CD14-positive monocyte (primary cell): Measurements from ENCODE around the gene RNASE13. TPM values are rescaled to one million over a fixed set of nuclear protein-coding genes. Genes with fewer than 3 reads are reported as not detected.

ENCODE experiments used
- DNase-seq, 3 donors: peaks; one replicate each; pipeline ENCODE4 v3.0.0-alpha.2; 2011 to 2022
- H2AFZ ChIP-seq: 2 replicates; pipeline ENCODE4 v1.6.0; 2012; ENCODE audit warnings: mild to moderate bottlenecking, low read depth, low read length, inconsistent platforms; ENCODE audit not compliant: insufficient read depth, poor library complexity, severe bottlenecking
- H3K27ac ChIP-seq, 2 donors: 1 replicate in 1 of 2; 2 replicates in 1 of 2; pipeline ENCODE4 v1.5.1; 2012 to 2013; ENCODE audit warnings: low read length in 2 of 2, control low read depth in 1 of 2, inconsistent platforms in 1 of 2, low read depth in 1 of 2, mild to moderate bottlenecking in 1 of 2
- H3K27me3 ChIP-seq, 2 donors: one replicate each; pipeline versions ENCODE4 v1.6.0 to v1.6.1; 2011 to 2013; ENCODE audit warnings: low read length in 2 of 2; ENCODE audit not compliant: control insufficient read depth in 2 of 2, insufficient read depth in 2 of 2
- H3K36me3 ChIP-seq, 2 donors: replicated peaks in 1 of 2; 1 replicate in 1 of 2; 2 replicates in 1 of 2; pipeline versions ENCODE4 v1.5.1 to v1.6.1; 2012 to 2013; ENCODE audit warnings: low read length in 2 of 2, control low read depth in 1 of 2, inconsistent platforms in 1 of 2, mild to moderate bottlenecking in 1 of 2; ENCODE audit not compliant: insufficient read depth in 2 of 2, control insufficient read depth in 1 of 2
- H3K4me1 ChIP-seq, 2 donors: 1 replicate in 1 of 2; 2 replicates in 1 of 2; pipeline versions ENCODE4 v1.5.1 to v1.6.1; 2012 to 2013; ENCODE audit warnings: low read length in 2 of 2, control low read depth in 1 of 2, inconsistent platforms in 1 of 2, mild to moderate bottlenecking in 1 of 2, moderate library complexity in 1 of 2; ENCODE audit not compliant: insufficient read depth in 2 of 2, control insufficient read depth in 1 of 2
- H3K4me2 ChIP-seq: replicated peaks from 2 replicates; pipeline ENCODE3; 2012; ENCODE audit warnings: low read length, moderate library complexity, mild to moderate bottlenecking; ENCODE audit not compliant: poor library complexity, severe bottlenecking; ENCODE audit errors: extremely low read depth
- H3K4me3 ChIP-seq, 3 experiments: fragments of 200-600 bp in 1 of 3; sonication (generic) in 1 of 3; replicated peaks in 1 of 3; 1 replicate in 2 of 3; 2 replicates in 1 of 3; pipeline ENCODE4 v1.5.1; 2011 to 2013; ENCODE audit warnings: low read length in 3 of 3, mild to moderate bottlenecking in 3 of 3, control low read depth in 2 of 3, low read depth in 2 of 3, inconsistent platforms in 1 of 3, moderate library complexity in 1 of 3
- H3K79me2 ChIP-seq: 2 replicates; pipeline ENCODE4 v1.6.0; 2012; ENCODE audit warnings: mild to moderate bottlenecking, control low read depth, inconsistent platforms, low read length, moderate library complexity; ENCODE audit not compliant: insufficient read depth
- H3K9ac ChIP-seq: 2 replicates; pipeline ENCODE4 v1.6.0; 2017; ENCODE audit warnings: low read length, mild to moderate bottlenecking; ENCODE audit not compliant: insufficient read depth, poor library complexity, severe bottlenecking
- H3K9me3 ChIP-seq, 2 donors: replicated peaks in 1 of 2; 1 replicate in 1 of 2; 2 replicates in 1 of 2; pipeline versions ENCODE4 v1.5.1 to v1.6.1; 2012 to 2013; ENCODE audit warnings: low read length in 2 of 2, control low read depth in 1 of 2; ENCODE audit not compliant: control insufficient read depth in 1 of 2, insufficient read depth in 1 of 2
- H4K20me1 ChIP-seq: 2 replicates; pipeline ENCODE4 v1.6.0; 2012; ENCODE audit warnings: mild to moderate bottlenecking, low read length, control low read depth, moderate library complexity; ENCODE audit not compliant: insufficient read depth
- H3K27ac Mint-ChIP-seq, 7 donors: one replicate each; pipeline ENCODE4 v1.8.0; 2020; ENCODE audit warnings: mild to moderate bottlenecking in 7 of 7, mixed read lengths in 7 of 7, moderate library complexity in 6 of 7, inconsistent platforms in 2 of 7
- H3K27me3 Mint-ChIP-seq, 3 donors: one replicate each; pipeline ENCODE4 v1.8.0; 2021 to 2022; ENCODE audit warnings: low read depth in 3 of 3, mild to moderate bottlenecking in 3 of 3, mixed read lengths in 3 of 3, moderate library complexity in 3 of 3, inconsistent platforms in 1 of 3
- H3K36me3 Mint-ChIP-seq, 2 donors: one replicate each; pipeline ENCODE4 v1.8.0; 2020; ENCODE audit warnings: mixed read lengths in 2 of 2, inconsistent platforms in 1 of 2, mild to moderate bottlenecking in 1 of 2
- H3K4me1 Mint-ChIP-seq: one replicate; pipeline ENCODE4 v1.8.0; 2020; ENCODE audit warnings: mild to moderate bottlenecking, mixed read lengths
- H3K4me3 Mint-ChIP-seq, 2 donors: one replicate each; pipeline ENCODE4 v1.8.0; 2020; ENCODE audit warnings: mild to moderate bottlenecking in 2 of 2, mixed read lengths in 2 of 2, moderate library complexity in 1 of 2
- H3K9me3 Mint-ChIP-seq, 7 donors: one replicate each; pipeline ENCODE4 v1.8.0; 2020 to 2022; ENCODE audit warnings: mixed read lengths in 7 of 7, mild to moderate bottlenecking in 6 of 7, moderate library complexity in 6 of 7, inconsistent platforms in 2 of 7
- CTCF ChIP-seq: fragments of 200-600 bp; IDR thresholded peaks from one replicate; pipeline ENCODE4 v1.8.0; 2022; ENCODE audit warnings: antibody characterized with exemption, mild to moderate bottlenecking
- WGBS: methylation state at CpG from one replicate; pipeline ENCODE4 v1.1.5; 2013; ENCODE audit warnings: missing lambda C conversion rate; ENCODE audit not compliant: insufficient coverage; 5-methylcytosine and 5-hydroxymethylcytosine counted together
- intact Hi-C, 2 donors: fragments of 100-400 bp; cut with micrococcal nuclease; formaldehyde crosslinking; loops; one replicate each; pipeline versions ENCODE4 v1.15.0 to v1.15.1; 2023
- polyA plus RNA-seq, 3 donors: library from polyadenylated mRNA; depleted of rRNA in 1 of 3; unstranded in 2 of 3; stranded (reverse) in 1 of 3; fragments of 300-500 nt in 2 of 3; fragments of >200 nt in 1 of 3; fragmentation: Illumina TruSeq in 2 of 3; gene quantifications; 1 replicate in 2 of 3; 2 replicates in 1 of 3; pipeline ENCODE4 v1.2.3, GENCODE V29; 2012 to 2021

RNASE13 gene
- polyA plus RNA-seq, 3 donors = 0.39 TPM; not detected in 2

- Mint-ChIP-seq H3K27ac (no peak overlapping the region), H3K4me3 (no peak overlapping the region), H3K9me3 (peaks cover 0 to 1% (median 0%) of the 10 kb centered on the region in 7 donors), H3K4me1 (no peaks in the 10 kb centered on the region), H3K27me3 (peaks cover 0 to 2% (median 0%) of the 10 kb centered on the region in 3 donors), H3K36me3 (peaks cover 78 to 97% of the 10 kb centered on the region in 2 donors)
- WGBS = 96% methylated on average over 4 of the region's 10 CpGs
- intact Hi-C loops = no loop called here
- H3K4me2 ChIP-seq = no peak overlapping the region
- no peak overlapping the region for H3K9ac ChIP-seq
- no peaks in the 10 kb centered on the region for H3K27me3 ChIP-seq
- peaks cover 11% of the 10 kb centered on the region for H4K20me1 ChIP-seq
- no peak overlapping the region for H3K4me3 ChIP-seq
- TF ChIP-seq CTCF = no peak
- no peak for DNase-seq
- no peaks in the 10 kb centered on the region for H3K9me3 ChIP-seq
- peaks cover under 1 to 4% of the 10 kb centered on the region in 2 donors for H3K4me1 ChIP-seq
- H2AFZ ChIP-seq = no peak overlapping the region
- H3K79me2 ChIP-seq = peaks cover 10% of the 10 kb centered on the region
- H3K27ac ChIP-seq = peak overlapping the region in 1 of 2 donors; percentile 32
- H3K36me3 ChIP-seq = peaks cover 96 to 100% of the 10 kb centered on the region in 2 donors
Measured at GRCh38 chr14:21078726-21079125, 44.1 kb upstream of the RNASE13 start.

- Mint-ChIP-seq H3K27ac (no peak overlapping the region), H3K9me3 (peaks cover 0 to 3% (median 0%) of the 10 kb centered on the region in 7 donors), H3K4me3 (no peak overlapping the region), H3K36me3 (peaks cover 82 to 98% of the 10 kb centered on the region in 2 donors), H3K27me3 (peaks cover 0 to 2% (median under 1%) of the 10 kb centered on the region in 3 donors), H3K4me1 (peaks cover 3% of the 10 kb centered on the region)
- no peak overlapping the region for H2AFZ ChIP-seq
- peaks cover 0 to under 1% of the 10 kb centered on the region in 2 donors for H3K4me1 ChIP-seq
- no CpG with 5 or more reads among the region's 5 CpGs for WGBS
- H3K9ac ChIP-seq = no peak overlapping the region
- H4K20me1 ChIP-seq = peaks cover 11% of the 10 kb centered on the region
- no peak for TF ChIP-seq CTCF
- intact Hi-C loops = no loop called here
- DNase-seq = no peak
- H3K79me2 ChIP-seq = peaks cover 14% of the 10 kb centered on the region
- H3K27ac ChIP-seq = peak overlapping the region in 1 of 2 donors; percentile 32
- H3K36me3 ChIP-seq = peaks cover 97 to 100% of the 10 kb centered on the region in 2 donors
- H3K9me3 ChIP-seq = no peaks in the 10 kb centered on the region
- H3K4me3 ChIP-seq = no peak overlapping the region
- H3K4me2 ChIP-seq = no peak overlapping the region
- H3K27me3 ChIP-seq = no peaks in the 10 kb centered on the region
Measured at GRCh38 chr14:21078287-21078686, 43.7 kb upstream of the RNASE13 start.
